Keratinocyte (primary cell): Measurements from ENCODE around the gene SPSB4.
"Not testable (repeated sequence)": the region's sequence is repeated elsewhere in the genome, so short reads cannot be mapped to it uniquely, and the experiment has no call there.

ENCODE experiments used
- CTCF ChIP-seq, 3 experiments: IDR thresholded peaks in 1 of 3; conservative IDR thresholded peaks in 1 of 3; optimal IDR thresholded peaks in 1 of 3; 2 replicates in 2 of 3; 3 replicates in 1 of 3; pipeline versions ENCODE3 to v1.5.1; 2011; ENCODE audit warnings: low read length in 3 of 3, mild to moderate bottlenecking in 3 of 3, moderate library complexity in 2 of 3, control low read depth in 1 of 3, inconsistent platforms in 1 of 3; ENCODE audit not compliant: insufficient read depth in 2 of 3; ENCODE audit errors: extremely low read depth in 1 of 3
- EZH2 ChIP-seq: IDR thresholded peaks from one replicate; pipeline ENCODE4 v1.6.1; 2012; ENCODE audit warnings: inconsistent platforms, mild to moderate bottlenecking, low read length, moderate library complexity

DNA sequence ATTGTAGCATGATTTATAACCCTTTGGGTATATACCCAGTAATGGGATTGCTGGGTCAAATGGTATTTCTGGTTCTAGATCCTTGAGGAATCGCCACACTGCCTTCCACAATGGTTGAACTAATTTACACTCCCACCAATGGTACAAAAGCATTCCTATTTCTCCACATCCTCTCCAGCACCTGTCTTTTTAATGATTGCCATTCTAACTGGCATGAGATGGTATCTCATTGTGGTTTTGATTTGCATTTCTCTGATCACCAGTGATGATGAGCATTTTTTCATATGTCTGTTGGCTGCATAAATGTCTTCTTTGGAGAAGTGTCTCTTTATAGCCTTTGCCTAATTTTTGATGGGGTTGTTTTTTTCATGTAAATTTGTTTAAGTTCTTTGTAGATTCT lies 66.8 kb downstream of the SPSB4 start:
- TF ChIP-seq EZH2; CTCF (optimal IDR thresholded peaks at IDR 0.05 in 1 of 3, IDR thresholded peaks at IDR 0.05 in 1 of 3, conservative IDR thresholded peaks at IDR 0.05 in 1 of 3; ENCODE audit: extremely low read depth in 1 of 3, insufficient read depth in 2 of 3, low read length in 3 of 3): not testable (repeated sequence)
